ENCODE measurements around the gene ELF1. TPM values are rescaled to one million over a fixed set of nuclear protein-coding genes. Genes with fewer than 3 reads are reported as not detected.

ELF1 gene
- total and polyA plus RNA-seq, 10 of the 15 experiments (the other 5 are each of a cell fraction or from before 2014, with no cell fraction given), result 43.3 to 97.6 (median 55.7) TPM

- Histone ChIP-seq H3K36me3 (ENCODE audit: control insufficient read depth in 2 of 2, insufficient read depth in 2 of 2, low read length in 1 of 2) (no peaks in the 10 kb centered on the region), H3K27ac (ENCODE audit: control insufficient read depth, insufficient read depth) (peak overlapping the region; percentile 96; the same call in 1 of the 2 replicates), H3K27me3 (replicated peaks in 1 of 2; ENCODE audit: control insufficient read depth in 2 of 2, insufficient read depth in 2 of 2, low read length in 1 of 2) (no peaks in the 10 kb centered on the region), H3K79me2 (ENCODE audit: control insufficient read depth, insufficient read depth, low read length) (peaks cover 88% of the 10 kb centered on the region), H2AFZ (ENCODE audit: control insufficient read depth, low read depth, low read length) (no peak overlapping the region), H3K9ac (ENCODE audit: control insufficient read depth, insufficient read depth, low read length) (no peak overlapping the region), H3K4me2 (ENCODE audit: control insufficient read depth, insufficient read depth) (peak overlapping the region; percentile 64), H3K4me3 (peak overlapping the region; percentile 94), H4K20me1 (ENCODE audit: control insufficient read depth, insufficient read depth) (no peaks in the 10 kb centered on the region), H3K9me3 (replicated peaks; ENCODE audit: control insufficient read depth, insufficient read depth, low read length) (no peaks in the 10 kb centered on the region), H3K4me1 (ENCODE audit: control insufficient read depth, insufficient read depth, low read length) (no peaks in the 10 kb centered on the region)
- 91% methylated on average over 18 of the region's 18 CpGs for WGBS (ENCODE audit: insufficient coverage, insufficient replicate concordance, low lambda C conversion rate, missing lambda C conversion rate)
- ATAC-seq (no peak), DNase-seq (ENCODE audit: low read depth, low spot score) (no peak), FAIRE-seq (no peak)
- SMC1A ChIA-PET (ENCODE audit: uncharacterized antibody, unreplicated experiment), result interaction anchor here (0.8 to 3.0 kb wide), 16 partner anchors 16 to 173 kb away, joined by 3 to 14 read pairs (median 5); partner anchors contain the start of gene ELF1
- RAD21 ChIA-PET (ENCODE audit: unreplicated experiment), result interaction anchor here (1.0 to 9.9 kb wide), 7 partner anchors 40 to 85 kb away, joined by 3 to 172 read pairs (median 4); partner anchors contain the start of gene ELF1
- CTCF ChIA-PET, result interaction anchor here (1.0 to 5.2 kb wide), 13 partner anchors 15 to 137 kb away, joined by 3 to 33 read pairs (median 6); partner anchors contain the start of gene ELF1
- intact Hi-C loops (cut with micrococcal nuclease; ENCODE audit: unreplicated experiment) (loop anchor here (5.0 kb wide), 1 partner anchor 86 kb away; no protein-coding TSS in a partner anchor), in situ Hi-C loops (cut with MboI) (loop anchor here (5.0 kb wide), 1 partner anchor 81 kb away; no protein-coding TSS in a partner anchor)
- POLR2A ChIA-PET, result interaction anchor here (1.0 to 4.3 kb wide), 8 partner anchors 40 to 86 kb away, joined by 3 to 23 read pairs (median 6); partner anchors contain the start of gene ELF1
- TF ChIP-seq TCF12 (IDR thresholded peaks at IDR 0.05; ENCODE audit: low read depth, low read length), result no peak
- 0 out of 2 replicates have a peak, but pooled peaks have one; percentile 22 for TF ChIP-seq HDGF (IDR thresholded peaks at IDR 0.05)
- no peak for TF ChIP-seq RCOR1 (conservative IDR thresholded peaks at IDR 0.05; ENCODE audit: low read depth, low read length)
- TF ChIP-seq MLLT1 (IDR thresholded peaks at IDR 0.05), result peak; percentile 92
- no TSS peak for BruUV-seq (replicated peaks)
These were observed 39.4 kb upstream of the ELF1 start for GRCh38 chr13:41058295-41059070.
